ENCODE measurements around the gene ZNF827.

DNA sequence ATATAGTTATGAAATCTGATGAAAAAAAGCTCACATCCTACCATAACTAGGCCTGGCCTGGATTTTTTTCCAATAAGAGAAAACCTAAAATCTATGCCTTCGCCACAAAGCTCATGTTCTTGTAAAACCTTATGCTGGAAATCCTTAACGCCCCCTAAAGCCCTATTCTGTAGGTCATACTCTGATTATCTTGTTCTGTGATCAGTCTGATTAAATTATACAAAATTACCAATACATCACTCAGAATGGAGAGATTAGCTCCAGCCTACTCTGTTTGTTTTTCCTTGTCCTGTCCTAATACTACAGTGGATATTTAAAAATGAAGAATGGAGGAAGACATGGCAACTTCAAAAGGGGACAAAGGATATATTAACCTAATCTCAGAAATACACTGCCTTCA is 7.2 kb downstream of the ZNF827 start:
- TF ChIP-seq, protein P1, sequence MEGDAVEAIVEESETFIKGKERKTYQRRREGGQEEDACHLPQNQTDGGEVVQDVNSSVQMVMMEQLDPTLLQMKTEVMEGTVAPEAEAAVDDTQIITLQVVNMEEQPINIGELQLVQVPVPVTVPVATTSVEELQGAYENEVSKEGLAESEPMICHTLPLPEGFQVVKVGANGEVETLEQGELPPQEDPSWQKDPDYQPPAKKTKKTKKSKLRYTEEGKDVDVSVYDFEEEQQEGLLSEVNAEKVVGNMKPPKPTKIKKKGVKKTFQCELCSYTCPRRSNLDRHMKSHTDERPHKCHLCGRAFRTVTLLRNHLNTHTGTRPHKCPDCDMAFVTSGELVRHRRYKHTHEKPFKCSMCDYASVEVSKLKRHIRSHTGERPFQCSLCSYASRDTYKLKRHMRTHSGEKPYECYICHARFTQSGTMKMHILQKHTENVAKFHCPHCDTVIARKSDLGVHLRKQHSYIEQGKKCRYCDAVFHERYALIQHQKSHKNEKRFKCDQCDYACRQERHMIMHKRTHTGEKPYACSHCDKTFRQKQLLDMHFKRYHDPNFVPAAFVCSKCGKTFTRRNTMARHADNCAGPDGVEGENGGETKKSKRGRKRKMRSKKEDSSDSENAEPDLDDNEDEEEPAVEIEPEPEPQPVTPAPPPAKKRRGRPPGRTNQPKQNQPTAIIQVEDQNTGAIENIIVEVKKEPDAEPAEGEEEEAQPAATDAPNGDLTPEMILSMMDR (conservative IDR thresholded peaks at IDR 0.05), result no peak
- TF ChIP-seq EZH2 (IDR thresholded peaks at IDR 0.05; ENCODE audit: low read depth), result no peak
